HG03521 (cell line): ENCODE data around the gene SYNPR.

Experiments used
- ATAC-seq: cut with Tn5 transposase; IDR thresholded peaks from one replicate; pipeline ENCODE4 v1.9.1; 2021; ENCODE audit warnings: mild to moderate bottlenecking, moderate library complexity; ENCODE audit not compliant: unreplicated experiment

Gene SYNPR

GRCh38 chr3:63370094-63370493, 92.0 kb downstream of the SYNPR start:
- no peak for ATAC-seq

- no peak for ATAC-seq
These were observed 104.9 kb downstream of the SYNPR start for GRCh38 chr3:63383040-63383439.

GRCh38 chr3:63384382-63384781, 106.3 kb downstream of the SYNPR start:
- no peak for ATAC-seq

- no peak for ATAC-seq
These were observed 107.5 kb downstream of the SYNPR start for GRCh38 chr3:63385629-63386028.

- ATAC-seq, result no peak
These were observed 108.5 kb downstream of the SYNPR start for GRCh38 chr3:63386568-63386967.

- ATAC-seq, result no peak
These were observed 109.5 kb downstream of the SYNPR start for GRCh38 chr3:63387568-63387967.

- ATAC-seq, result no peak
These were observed 112.7 kb downstream of the SYNPR start for GRCh38 chr3:63390710-63391230.

GRCh38 chr3:63395960-63396359, 117.9 kb downstream of the SYNPR start:
- ATAC-seq, result no peak

GRCh38 chr3:63400246-63400860, 122.2 kb downstream of the SYNPR start:
- ATAC-seq, result no peak

GRCh38 chr3:63405882-63406281, 127.8 kb downstream of the SYNPR start:
- ATAC-seq, result no peak

GRCh38 chr3:63413523-63413922, 135.4 kb downstream of the SYNPR start:
- no peak for ATAC-seq

GRCh38 chr3:63414607-63415006, 136.5 kb downstream of the SYNPR start:
- ATAC-seq, result no peak

GRCh38 chr3:63429905-63430304, 151.8 kb downstream of the SYNPR start:
- ATAC-seq, result no peak

- ATAC-seq, result no peak
These were observed 152.8 kb downstream of the SYNPR start for GRCh38 chr3:63430875-63431274.

GRCh38 chr3:63437858-63438257, 159.8 kb downstream of the SYNPR start:
- ATAC-seq, result no peak

- ATAC-seq, result no peak
These were observed 160.8 kb downstream of the SYNPR start for GRCh38 chr3:63438826-63439371.

- no peak for ATAC-seq
These were observed 163.2 kb downstream of the SYNPR start for GRCh38 chr3:63441262-63441661.

- no peak for ATAC-seq
These were observed 164.8 kb downstream of the SYNPR start for GRCh38 chr3:63442918-63443317.

GRCh38 chr3:63450023-63450422, 171.9 kb downstream of the SYNPR start:
- no peak for ATAC-seq

- no peak for ATAC-seq
These were observed 172.7 kb downstream of the SYNPR start for GRCh38 chr3:63450634-63451363.

- ATAC-seq, result no peak
These were observed 178.8 kb downstream of the SYNPR start for GRCh38 chr3:63456901-63457300.

GRCh38 chr3:63458405-63458804, 180.3 kb downstream of the SYNPR start:
- no peak for ATAC-seq
